Measurements from ENCODE around the gene UPF1. TPM values are rescaled to one million over a fixed set of nuclear protein-coding genes. Genes with fewer than 3 reads are reported as not detected.
A peak's percentile ranks its signal among the peaks of the same experiment; 100 is the strongest.

The UPF1 gene
- total RNA-seq, 1 donor from 2014 or later, result 69.8 TPM

GRCh38 chr19:18878858-18879578 lies 47.3 kb downstream of the UPF1 start:
- no peak overlapping the region for H3K4me3 Mint-ChIP-seq
- Histone ChIP-seq H3K9me3 (ENCODE audit: low read depth) (no peaks in the 10 kb centered on the region), H3K4me2 (no peak overlapping the region), H4K20me1 (ENCODE audit: low read depth) (peaks cover 7% of the 10 kb centered on the region), H3K4me1 (no peaks in the 10 kb centered on the region), H3K9ac (no peak overlapping the region), H2AFZ (replicated peaks) (no peak overlapping the region), H3K36me3 (no peaks in the 10 kb centered on the region), H3K79me2 (ENCODE audit: low read depth) (no peaks in the 10 kb centered on the region), H3K27ac (no peak overlapping the region), H3K27me3 (no peaks in the 10 kb centered on the region), H3K4me3 (no peak overlapping the region), H3F3A (ENCODE audit: low read depth) (no peaks in the 10 kb centered on the region)
- no peaks in the 10 kb centered on the region for H3K4me1 Mint-ChIP-seq
- H3K27ac Mint-ChIP-seq, result no peak overlapping the region
- H3K27me3 Mint-ChIP-seq (ENCODE audit: insufficient read depth, low read depth), result no peaks in the 10 kb centered on the region
- TF ChIP-seq CTCF (IDR thresholded peaks at IDR 0.05) (no peak), EZH2 (IDR thresholded peaks at IDR 0.05) (no peak), EZH2phosphoT487 (IDR thresholded peaks at IDR 0.05) (no peak)
- peaks cover 36% of the 10 kb centered on the region for H3K36me3 Mint-ChIP-seq
- H3K9me3 Mint-ChIP-seq, result peaks cover 6% of the 10 kb centered on the region
- no peak for DNase-seq (ENCODE audit: low spot score)

DNA sequence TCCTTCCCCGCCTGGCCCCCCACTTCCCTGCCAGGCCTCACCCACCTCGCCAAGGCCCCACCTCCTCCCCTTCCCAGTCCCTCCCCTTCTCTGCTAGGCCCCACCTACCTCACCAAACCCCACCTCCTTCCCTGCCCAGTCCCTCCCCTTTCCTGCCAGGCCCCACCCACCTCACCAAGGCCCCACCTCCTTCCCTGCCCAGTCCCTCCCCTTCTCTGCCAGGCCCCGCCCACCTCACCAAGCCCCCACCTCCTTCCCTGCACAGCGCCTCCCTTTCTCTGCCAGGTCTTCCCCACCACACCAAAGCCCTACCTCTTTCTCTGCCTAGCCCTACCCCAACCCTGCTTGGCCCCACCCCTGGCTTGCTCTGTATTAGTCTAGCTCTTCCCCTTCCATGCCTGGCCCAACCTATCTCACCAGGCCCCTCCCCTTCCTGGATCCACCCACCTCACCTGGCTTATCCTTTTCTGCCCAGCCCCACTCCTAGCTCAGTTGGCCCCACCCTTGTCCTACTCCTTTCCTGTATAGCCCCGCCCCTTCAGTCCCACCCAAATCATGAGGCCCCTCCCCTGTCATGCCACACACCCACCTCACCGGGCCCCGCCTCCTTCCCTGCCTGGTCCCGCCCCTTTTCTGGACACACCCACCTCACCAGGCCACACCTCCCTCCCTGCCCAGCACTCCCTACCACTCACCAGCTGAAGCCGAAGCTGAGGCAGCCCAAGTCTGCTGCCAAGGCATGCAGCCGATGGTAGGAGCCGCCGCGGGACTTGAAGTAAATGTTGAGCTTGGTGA lies 48.0 kb downstream of the UPF1 start:
- Histone ChIP-seq H4K20me1 (ENCODE audit: low read depth) (peaks cover 4% of the 10 kb centered on the region), H3K27me3 (no peaks in the 10 kb centered on the region), H3F3A (ENCODE audit: low read depth) (no peaks in the 10 kb centered on the region), H3K4me2 (no peak overlapping the region), H3K4me1 (no peaks in the 10 kb centered on the region), H3K9ac (no peak overlapping the region), H3K4me3 (no peak overlapping the region), H3K79me2 (ENCODE audit: low read depth) (no peaks in the 10 kb centered on the region), H2AFZ (replicated peaks) (no peak overlapping the region), H3K27ac (no peak overlapping the region), H3K9me3 (ENCODE audit: low read depth) (no peaks in the 10 kb centered on the region), H3K36me3 (no peaks in the 10 kb centered on the region)
- peak; percentile 36 for DNase-seq (ENCODE audit: low spot score)
- TF ChIP-seq EZH2phosphoT487 (IDR thresholded peaks at IDR 0.05), result no peak
- TF ChIP-seq EZH2 (IDR thresholded peaks at IDR 0.05), result no peak
- no peak for TF ChIP-seq CTCF (IDR thresholded peaks at IDR 0.05)
- Mint-ChIP-seq H3K9me3 (peaks cover 6% of the 10 kb centered on the region), H3K4me3 (no peak overlapping the region), H3K27me3 (ENCODE audit: insufficient read depth, low read depth) (no peaks in the 10 kb centered on the region), H3K27ac (no peak overlapping the region), H3K36me3 (peaks cover 32% of the 10 kb centered on the region), H3K4me1 (no peaks in the 10 kb centered on the region)

GRCh38 chr19:18881491-18881890 lies 49.7 kb downstream of the UPF1 start:
- Histone ChIP-seq H3F3A (ENCODE audit: low read depth) (no peaks in the 10 kb centered on the region), H3K4me2 (no peak overlapping the region), H3K4me1 (no peaks in the 10 kb centered on the region), H2AFZ (replicated peaks) (no peak overlapping the region), H4K20me1 (ENCODE audit: low read depth) (peaks cover under 1% of the 10 kb centered on the region), H3K4me3 (no peak overlapping the region), H3K27me3 (no peaks in the 10 kb centered on the region), H3K9ac (no peak overlapping the region), H3K9me3 (ENCODE audit: low read depth) (no peaks in the 10 kb centered on the region), H3K79me2 (ENCODE audit: low read depth) (no peaks in the 10 kb centered on the region), H3K36me3 (no peaks in the 10 kb centered on the region), H3K27ac (no peak overlapping the region)
- DNase-seq (ENCODE audit: low spot score), result no peak
- Mint-ChIP-seq H3K4me1 (no peaks in the 10 kb centered on the region), H3K27me3 (ENCODE audit: insufficient read depth, low read depth) (no peaks in the 10 kb centered on the region), H3K4me3 (no peak overlapping the region), H3K9me3 (peaks cover 6% of the 10 kb centered on the region), H3K27ac (no peak overlapping the region), H3K36me3 (peaks cover 24% of the 10 kb centered on the region)
- TF ChIP-seq CTCF (IDR thresholded peaks at IDR 0.05) (no peak), EZH2 (IDR thresholded peaks at IDR 0.05) (no peak)
